MM.1S (cell line): ENCODE data around the gene CDHR5.

Experiments used
- DNase-seq: peaks from one replicate; pipeline ENCODE4 v3.0.0-alpha.2; 2015
- H2AFZ ChIP-seq: fragments of 300-600 bp; sonication (generic); 2 replicates; pipeline ENCODE4 v1.6.0; 2016; ENCODE audit warnings: antibody characterized with exemption, low read length
- H3F3A ChIP-seq: fragments of 300-600 bp; sonication (generic); 2 replicates; pipeline ENCODE4 v1.6.1; 2016; ENCODE audit warnings: mild to moderate bottlenecking, antibody characterized with exemption, low read length, moderate library complexity, mixed read lengths; ENCODE audit not compliant: insufficient read depth
- H3K27ac ChIP-seq: fragments of 300-600 bp; sonication (generic); 2 replicates; pipeline ENCODE4 v1.5.1; 2016; ENCODE audit warnings: mild to moderate bottlenecking, low read length
- H3K27me3 ChIP-seq: fragments of 300-600 bp; sonication (generic); replicated peaks from 2 replicates; pipeline ENCODE4 v1.6.0; 2016; ENCODE audit warnings: low read length; ENCODE audit not compliant: insufficient read depth
- H3K36me3 ChIP-seq: fragments of 300-600 bp; sonication (generic); replicated peaks from 2 replicates; pipeline ENCODE4 v1.6.1; 2016; ENCODE audit warnings: mild to moderate bottlenecking, low read length, mixed read lengths; ENCODE audit not compliant: insufficient read depth
- H3K4me1 ChIP-seq: fragments of 300-600 bp; sonication (generic); 2 replicates; pipeline ENCODE4 v1.6.1; 2016; ENCODE audit warnings: low read length, mixed read lengths
- H3K4me2 ChIP-seq: fragments of 300-600 bp; sonication (generic); 2 replicates; pipeline ENCODE4 v1.6.0; 2016; ENCODE audit warnings: low read depth, low read length
- H3K4me3 ChIP-seq: fragments of 300-600 bp; sonication (generic); 2 replicates; pipeline ENCODE4 v1.5.1; 2016; ENCODE audit warnings: low read length, mixed read lengths
- H3K79me2 ChIP-seq: fragments of 300-600 bp; sonication (generic); 2 replicates; pipeline ENCODE4 v1.6.1; 2016; ENCODE audit warnings: mixed run types, low read length, mixed read lengths
- H3K9ac ChIP-seq: fragments of 300-600 bp; sonication (generic); 2 replicates; pipeline ENCODE4 v1.6.1; 2016; ENCODE audit warnings: low read length, mixed read lengths
- H3K9me2 ChIP-seq: fragments of 300-600 bp; sonication (generic); replicated peaks from 2 replicates; pipeline ENCODE4 v1.6.1; 2016; ENCODE audit warnings: mild to moderate bottlenecking, low read length, mixed read lengths; ENCODE audit not compliant: insufficient read depth
- H3K9me3 ChIP-seq: fragments of 300-600 bp; sonication (generic); replicated peaks from 2 replicates; pipeline ENCODE4 v1.6.1; 2016; ENCODE audit warnings: mild to moderate bottlenecking, low read length, mixed read lengths; ENCODE audit not compliant: insufficient read depth
- H4K20me1 ChIP-seq: fragments of 300-600 bp; sonication (generic); 2 replicates; pipeline ENCODE4 v1.6.1; 2016; ENCODE audit warnings: mild to moderate bottlenecking, low read length, moderate library complexity, mixed read lengths; ENCODE audit not compliant: insufficient read depth
- EZH2 ChIP-seq: fragments of 300-600 bp; sonication (generic); optimal IDR thresholded peaks from 2 replicates; pipeline ENCODE3; 2017; ENCODE audit warnings: low read depth, mild to moderate bottlenecking, antibody characterized with exemption, low read length, mixed read lengths
- EZH2phosphoT487 ChIP-seq: fragments of 300-600 bp; sonication (generic); IDR thresholded peaks from 2 replicates; pipeline ENCODE4 v1.6.1; 2018; ENCODE audit warnings: antibody characterized with exemption, low read length
- TF ChIP-seq, protein P1 (sequence below): fragments of 300-600 bp; sonication (generic); IDR thresholded peaks from 2 replicates; pipeline ENCODE4 v1.5.1; 2016; ENCODE audit warnings: antibody characterized with exemption, low read length, mixed read lengths

Gene CDHR5

DNA sequence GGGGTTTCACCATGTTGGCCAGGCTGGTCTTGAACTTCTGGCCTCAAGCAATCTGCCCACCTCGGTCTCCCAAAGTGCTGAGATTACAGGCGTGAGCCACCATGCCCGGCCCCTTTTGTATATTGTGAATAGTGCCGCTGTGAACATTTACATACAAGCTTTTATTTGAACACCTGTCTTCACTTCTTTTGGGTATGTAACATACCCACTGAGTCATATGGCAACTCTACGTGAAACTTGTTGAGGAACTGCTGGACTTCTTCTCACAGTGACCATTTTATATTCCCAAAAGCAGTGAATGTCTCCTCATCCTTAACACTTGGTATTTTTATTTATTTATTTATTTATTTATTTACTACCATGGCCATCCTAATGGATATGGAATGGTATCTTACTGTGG lies 6.1 kb upstream of the CDHR5 start:
- no peaks in the 10 kb centered on the region for H3K9me2 ChIP-seq
- peaks cover 13% of the 10 kb centered on the region for H3K4me1 ChIP-seq
- H3K9me3 ChIP-seq, result no peaks in the 10 kb centered on the region
- H2AFZ ChIP-seq, result no peak overlapping the region
- DNase-seq, result no peak
- no peak overlapping the region for H3K9ac ChIP-seq
- H3K27ac ChIP-seq, result no peak overlapping the region
- H3K4me2 ChIP-seq, result no peak overlapping the region
- H3K79me2 ChIP-seq, result no peaks in the 10 kb centered on the region
- no peaks in the 10 kb centered on the region for H3K36me3 ChIP-seq
- no peak overlapping the region for H3K4me3 ChIP-seq
- H3K27me3 ChIP-seq, result no peaks in the 10 kb centered on the region
- no peak for TF ChIP-seq EZH2
- TF ChIP-seq EZH2phosphoT487, result no peak
- TF ChIP-seq, protein P1, sequence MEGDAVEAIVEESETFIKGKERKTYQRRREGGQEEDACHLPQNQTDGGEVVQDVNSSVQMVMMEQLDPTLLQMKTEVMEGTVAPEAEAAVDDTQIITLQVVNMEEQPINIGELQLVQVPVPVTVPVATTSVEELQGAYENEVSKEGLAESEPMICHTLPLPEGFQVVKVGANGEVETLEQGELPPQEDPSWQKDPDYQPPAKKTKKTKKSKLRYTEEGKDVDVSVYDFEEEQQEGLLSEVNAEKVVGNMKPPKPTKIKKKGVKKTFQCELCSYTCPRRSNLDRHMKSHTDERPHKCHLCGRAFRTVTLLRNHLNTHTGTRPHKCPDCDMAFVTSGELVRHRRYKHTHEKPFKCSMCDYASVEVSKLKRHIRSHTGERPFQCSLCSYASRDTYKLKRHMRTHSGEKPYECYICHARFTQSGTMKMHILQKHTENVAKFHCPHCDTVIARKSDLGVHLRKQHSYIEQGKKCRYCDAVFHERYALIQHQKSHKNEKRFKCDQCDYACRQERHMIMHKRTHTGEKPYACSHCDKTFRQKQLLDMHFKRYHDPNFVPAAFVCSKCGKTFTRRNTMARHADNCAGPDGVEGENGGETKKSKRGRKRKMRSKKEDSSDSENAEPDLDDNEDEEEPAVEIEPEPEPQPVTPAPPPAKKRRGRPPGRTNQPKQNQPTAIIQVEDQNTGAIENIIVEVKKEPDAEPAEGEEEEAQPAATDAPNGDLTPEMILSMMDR, result no peak
- peaks cover 18% of the 10 kb centered on the region for H3F3A ChIP-seq
- H4K20me1 ChIP-seq, result no peaks in the 10 kb centered on the region

DNA sequence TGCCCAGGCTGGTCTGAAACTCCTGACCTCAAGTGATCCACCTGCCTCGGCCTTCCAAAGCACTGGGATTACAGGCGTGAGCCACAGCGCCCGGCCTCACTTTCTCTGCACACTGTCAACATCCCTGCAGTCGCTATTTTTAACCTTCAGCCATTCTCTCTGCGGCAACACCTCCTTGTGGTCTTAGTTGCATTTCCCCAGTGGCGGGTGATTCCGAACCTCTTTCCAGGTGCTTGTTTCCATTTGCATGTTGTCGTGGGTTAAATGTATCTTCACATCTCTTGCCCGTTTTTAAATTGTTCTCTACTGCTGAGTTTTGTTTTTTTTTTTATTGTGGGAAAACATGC lies 4.5 kb upstream of the CDHR5 start:
- Histone ChIP-seq H3K9ac (no peak overlapping the region), H3K4me2 (peak overlapping the region; percentile 73; the same call in 1 of the 2 replicates), H3K36me3 (no peaks in the 10 kb centered on the region), H3K27ac (peak overlapping the region; percentile 64; the same call in 1 of the 2 replicates), H4K20me1 (no peaks in the 10 kb centered on the region), H3K27me3 (no peaks in the 10 kb centered on the region), H3K4me1 (peaks cover 13% of the 10 kb centered on the region), H3K79me2 (no peaks in the 10 kb centered on the region), H3K9me3 (no peaks in the 10 kb centered on the region), H3K9me2 (no peaks in the 10 kb centered on the region), H3F3A (peaks cover 18% of the 10 kb centered on the region), H3K4me3 (0 out of 2 replicates have a peak overlapping the region, but pooled peaks have one; percentile 17), H2AFZ (no peak overlapping the region)
- TF ChIP-seq, protein P1, result peak; percentile 29
- no peak for TF ChIP-seq EZH2
- DNase-seq, result peak; percentile 77

DNA sequence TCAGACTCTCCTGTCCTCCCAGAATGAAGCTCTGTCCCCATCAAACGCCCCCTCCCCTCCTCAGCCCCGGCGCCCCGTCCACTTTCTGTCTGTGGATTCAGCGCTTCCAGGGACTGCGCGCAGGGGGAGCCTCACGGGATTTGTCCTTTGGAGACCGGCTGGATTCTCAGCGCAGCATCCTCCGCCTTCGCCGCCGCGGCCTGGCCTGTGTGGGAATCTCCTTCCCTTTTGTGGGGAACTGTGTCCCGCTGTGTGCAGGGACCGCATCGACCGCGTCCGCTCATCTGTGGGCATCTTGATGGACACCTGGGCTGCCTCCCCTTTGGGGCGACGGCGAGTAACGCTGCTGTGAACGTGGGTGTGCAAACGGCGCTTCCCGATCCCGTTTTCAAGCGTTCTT lies 3.3 kb upstream of the CDHR5 start:
- Histone ChIP-seq H4K20me1 (no peaks in the 10 kb centered on the region), H3K9me2 (no peaks in the 10 kb centered on the region), H3K79me2 (no peaks in the 10 kb centered on the region), H3K27me3 (no peaks in the 10 kb centered on the region), H3K27ac (no peak overlapping the region), H3K4me3 (no peak overlapping the region), H3K36me3 (no peaks in the 10 kb centered on the region), H3F3A (peaks cover 18% of the 10 kb centered on the region), H2AFZ (no peak overlapping the region), H3K4me2 (peak overlapping the region; percentile 73), H3K9me3 (no peaks in the 10 kb centered on the region), H3K9ac (no peak overlapping the region), H3K4me1 (peaks cover 13% of the 10 kb centered on the region)
- no peak for TF ChIP-seq EZH2phosphoT487
- no peak for DNase-seq

GRCh38 chr11:627308-627576 lies 2.5 kb upstream of the CDHR5 start:
- no peaks in the 10 kb centered on the region for H4K20me1 ChIP-seq

More at GRCh38 chr11:627308-627576, 2.5 kb upstream of the CDHR5 start:
- Histone ChIP-seq H3F3A (peaks cover 18% of the 10 kb centered on the region), H3K9ac (no peak overlapping the region), H3K4me3 (no peak overlapping the region), H2AFZ (no peak overlapping the region), H3K4me1 (peaks cover 13% of the 10 kb centered on the region), H3K36me3 (no peaks in the 10 kb centered on the region), H3K9me3 (no peaks in the 10 kb centered on the region), H3K4me2 (no peak overlapping the region), H3K79me2 (no peaks in the 10 kb centered on the region), H3K27ac (no peak overlapping the region), H3K27me3 (no peaks in the 10 kb centered on the region), H3K9me2 (no peaks in the 10 kb centered on the region)
- TF ChIP-seq EZH2 (no peak), EZH2phosphoT487 (no peak)
- TF ChIP-seq, protein P1, result no peak
- DNase-seq, result no peak
